GM19238 (cell line): ENCODE data around the gene VPS33A.
A peak's percentile ranks its signal among the peaks of the same experiment; 100 is the strongest.
"Not testable (repeated sequence)": the region's sequence is repeated elsewhere in the genome, so short reads cannot be mapped to it uniquely, and the experiment has no call there.

Source experiments
- DNase-seq: peaks from one replicate; pipeline ENCODE4 v3.0.0; 2011; ENCODE audit warnings: low spot score; ENCODE audit not compliant: insufficient read length

The VPS33A gene

DNA sequence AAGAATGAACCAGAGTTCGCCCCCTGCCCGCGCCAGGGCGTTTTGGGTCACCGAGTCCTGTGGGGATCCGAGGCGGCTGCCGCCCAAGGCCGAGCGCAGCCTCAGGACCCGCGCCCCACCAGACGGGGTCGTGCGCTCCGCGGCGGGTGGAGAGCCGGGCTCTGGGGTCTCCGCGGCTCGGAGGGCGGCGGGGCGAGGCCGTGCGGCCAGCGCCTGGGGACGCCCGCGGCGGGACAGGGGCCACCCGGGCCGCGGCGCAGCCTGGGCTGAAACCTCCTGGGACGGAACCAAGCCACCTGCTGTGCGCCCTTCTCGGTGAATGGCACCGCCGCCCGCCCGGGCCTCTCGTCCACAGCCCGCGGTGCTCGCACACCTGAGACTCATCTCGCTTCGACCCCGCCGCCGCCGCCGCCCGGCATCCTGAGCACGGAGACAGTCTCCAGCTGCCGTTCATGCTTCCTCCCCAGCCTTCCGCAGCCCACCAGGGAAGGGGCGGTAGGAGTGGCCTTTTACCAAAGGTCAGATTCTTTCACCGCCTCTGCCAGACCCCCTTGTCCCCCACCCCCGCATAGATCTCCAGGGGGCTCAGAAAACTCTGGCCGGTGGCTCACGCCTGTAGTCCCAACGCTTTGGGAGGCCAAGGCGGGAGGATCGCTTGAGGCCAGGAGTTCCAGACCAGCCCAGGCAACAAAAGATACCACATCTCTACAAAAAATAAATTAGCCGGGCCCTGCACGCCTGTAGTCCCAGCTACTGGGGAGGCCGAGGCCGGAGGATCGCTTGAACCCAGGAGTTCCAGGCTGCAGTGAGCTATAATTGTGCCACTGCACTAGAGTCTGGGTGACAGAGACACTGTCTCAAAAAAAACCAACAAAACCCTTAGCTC, 61.9 kb downstream of the VPS33A start:
- no peak for DNase-seq

- DNase-seq = peak; percentile 49
Measured at GRCh38 chr12:122203301-122204166, 62.8 kb downstream of the VPS33A start, which contains the start of gene B3GNT4. B3GNT4 (plus strand) TSS chr12:122203709; CDS start chr12:122204619, 910 bp downstream.

GRCh38 chr12:122202811-122203210, 63.5 kb downstream of the VPS33A start:
- not testable (repeated sequence) for DNase-seq

DNA sequence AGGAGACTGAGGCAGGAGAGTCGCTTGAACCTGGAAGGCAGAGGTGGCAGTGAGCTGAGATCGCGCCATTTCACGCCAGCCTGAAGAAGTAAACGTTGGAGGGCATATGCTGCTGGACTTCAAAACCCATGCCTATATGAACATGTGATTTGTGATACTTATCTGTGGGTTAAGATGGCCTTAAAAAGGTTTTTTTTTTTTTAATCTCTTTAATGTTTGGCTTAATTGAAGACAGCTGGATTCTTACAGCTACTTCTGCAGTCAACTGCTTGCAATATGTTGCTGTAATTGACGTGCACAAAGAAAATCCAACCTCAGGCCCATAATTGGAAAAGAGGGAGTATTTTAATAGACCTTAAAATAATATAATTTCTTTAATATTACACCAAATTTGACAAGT, 64.3 kb downstream of the VPS33A start:
- DNase-seq = no peak

- no peak for DNase-seq
Measured at GRCh38 chr12:122201381-122201780, 64.9 kb downstream of the VPS33A start.

DNA sequence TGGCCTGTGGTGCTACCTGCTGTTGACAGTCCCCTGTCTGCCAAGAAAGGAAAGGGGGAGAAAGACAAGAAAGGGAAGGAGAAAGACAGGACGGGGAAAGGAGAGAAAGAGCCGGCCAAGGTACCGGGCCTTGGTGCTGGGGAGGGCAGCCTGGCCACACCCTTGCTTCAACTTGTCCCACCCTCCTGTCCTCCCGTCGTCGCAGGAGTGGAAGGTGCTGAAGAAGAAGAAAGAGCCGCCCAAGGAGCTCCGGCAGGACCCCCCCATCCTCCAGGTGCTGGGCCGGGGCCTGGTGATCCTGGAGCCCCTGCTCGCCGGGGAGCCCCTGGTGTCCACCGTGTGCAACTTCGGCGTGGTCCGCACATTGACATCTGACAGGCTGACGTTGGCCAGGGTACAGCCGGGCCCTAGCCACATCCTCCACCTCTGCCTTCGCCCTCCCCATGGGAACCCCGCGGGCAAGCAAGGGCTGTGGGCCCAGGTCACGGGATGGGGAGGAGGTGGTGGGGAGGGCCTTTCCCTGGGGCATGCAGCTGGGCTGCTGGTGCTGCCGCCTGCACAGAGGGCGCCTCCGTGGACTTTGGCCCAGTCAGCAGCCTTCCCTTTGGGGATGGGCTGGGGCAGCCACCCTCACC, 65.6 kb downstream of the VPS33A start:
- no peak for DNase-seq

DNA sequence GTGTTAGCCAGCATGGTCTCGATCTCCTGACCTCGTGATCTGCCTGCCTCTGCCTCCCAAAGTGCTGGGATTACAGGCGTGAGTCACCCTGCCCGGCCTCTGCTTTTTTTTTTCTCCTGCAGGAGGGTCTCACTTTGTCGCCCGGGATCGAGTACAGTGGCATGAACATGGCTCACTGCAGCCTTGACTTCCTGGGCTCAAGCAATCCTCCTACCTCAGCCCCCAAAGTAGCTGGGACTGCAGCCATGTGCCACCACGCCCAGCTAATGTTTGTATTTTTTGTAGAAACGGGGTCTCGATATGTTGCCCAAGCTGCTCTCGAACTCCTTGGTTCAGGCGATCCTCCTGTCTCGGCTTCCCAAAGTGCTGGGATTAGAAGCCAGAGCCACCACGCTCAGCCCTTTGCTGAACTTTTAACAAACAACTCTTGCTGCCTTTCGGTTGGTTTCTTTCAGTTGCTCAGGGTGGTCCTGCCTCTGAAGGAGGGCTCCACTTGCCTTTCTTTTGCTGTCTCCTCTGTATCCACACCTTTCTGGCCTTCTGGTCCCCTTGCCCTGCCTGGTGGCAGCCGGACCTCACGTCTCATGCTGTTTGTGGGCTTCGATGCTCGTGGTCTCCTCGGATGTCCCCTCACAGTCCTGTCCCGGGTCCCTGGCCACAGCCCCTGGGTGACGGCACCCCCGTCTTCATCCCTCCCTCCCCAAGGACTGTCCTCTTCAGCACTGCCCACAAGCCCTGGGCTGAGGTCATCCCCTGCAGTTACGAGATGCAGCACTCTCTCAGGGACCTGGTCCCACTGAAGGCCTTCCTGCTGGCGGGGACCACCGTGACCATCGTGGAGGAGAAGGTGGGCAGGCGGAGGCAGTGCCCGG, 66.6 kb downstream of the VPS33A start:
- no peak for DNase-seq

DNA sequence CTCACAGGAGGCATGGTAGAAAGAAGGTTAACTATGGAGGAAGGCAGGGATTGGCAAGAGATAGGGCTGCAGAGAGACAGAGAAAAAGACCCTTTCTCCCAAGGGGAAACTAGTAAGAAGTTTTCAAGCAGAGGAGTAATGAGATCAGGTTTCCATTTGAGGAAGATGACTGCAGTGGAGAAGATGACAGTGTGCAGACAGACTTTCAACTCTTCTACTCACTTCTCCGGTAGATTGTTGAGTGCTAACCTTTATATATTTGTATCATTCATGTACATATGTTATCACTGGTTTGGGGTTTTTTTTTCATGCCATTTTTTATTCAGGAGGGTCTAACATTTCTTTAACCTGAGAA, 68.7 kb downstream of the VPS33A start:
- no peak for DNase-seq

GRCh38 chr12:122195405-122195804, 70.9 kb downstream of the VPS33A start:
- DNase-seq = no peak

- DNase-seq = no peak
Measured at GRCh38 chr12:122194804-122195203, 71.5 kb downstream of the VPS33A start.

DNA sequence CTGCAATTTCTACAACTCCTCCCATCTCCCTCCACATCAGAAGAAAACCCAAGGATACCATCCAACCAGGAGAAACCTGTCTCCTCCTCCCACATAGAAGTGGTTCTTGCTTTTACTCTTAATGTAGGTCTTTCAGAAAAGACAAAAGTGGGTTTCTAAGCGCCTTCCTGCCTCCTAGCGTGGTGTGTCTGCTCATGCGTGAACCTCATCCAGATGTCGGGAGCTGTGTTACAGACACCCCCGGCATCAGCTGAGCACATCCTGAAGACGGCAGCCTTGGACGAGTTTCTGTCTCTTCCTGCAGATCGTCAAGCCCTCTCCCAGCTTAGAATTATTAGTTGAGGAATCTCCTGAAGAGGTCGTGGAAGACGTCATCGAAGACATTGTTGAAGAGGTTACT, 73.9 kb downstream of the VPS33A start:
- no peak for DNase-seq

DNA sequence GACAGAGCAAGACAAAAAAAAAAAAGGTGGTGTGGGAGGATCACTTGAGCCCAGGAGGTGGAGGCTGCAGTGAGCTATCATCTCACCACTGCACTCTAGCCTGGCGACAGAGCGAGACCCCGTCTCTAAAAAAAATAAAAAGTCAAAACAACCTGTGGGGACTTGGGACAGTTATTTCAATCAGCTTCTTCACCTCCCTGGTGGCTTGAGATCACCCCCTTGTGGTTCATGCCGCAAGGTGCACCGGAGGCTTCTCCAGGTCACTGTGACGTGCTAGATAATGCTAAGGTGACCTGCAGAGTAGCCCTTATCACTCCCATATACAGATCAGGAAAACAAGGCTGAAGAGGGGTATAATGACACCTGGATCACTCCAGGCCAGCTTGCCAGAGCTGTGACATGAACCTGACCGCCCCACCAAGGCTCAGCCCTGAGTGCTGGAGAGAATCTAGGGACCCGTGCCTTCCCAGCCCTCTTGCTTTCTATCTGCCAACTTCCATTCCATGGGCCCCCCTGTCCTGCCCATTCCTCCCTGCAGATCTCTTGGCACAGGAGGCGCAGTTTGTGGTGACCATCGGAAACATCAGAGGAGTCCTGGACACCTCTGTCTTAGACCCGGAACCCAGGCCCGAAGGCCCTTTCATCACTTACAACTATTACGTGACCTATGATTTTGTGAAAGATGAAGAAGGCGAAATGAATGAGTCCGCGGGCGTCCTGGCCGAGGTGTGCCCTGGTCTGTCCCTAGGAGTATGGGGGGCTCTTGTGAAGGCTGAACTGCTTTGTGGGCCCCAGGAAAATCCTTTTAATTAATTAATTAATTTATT, 75.2 kb downstream of the VPS33A start:
- peak; percentile 77 for DNase-seq

GRCh38 chr12:122189626-122190475, 76.4 kb downstream of the VPS33A start:
- DNase-seq = no peak

DNA sequence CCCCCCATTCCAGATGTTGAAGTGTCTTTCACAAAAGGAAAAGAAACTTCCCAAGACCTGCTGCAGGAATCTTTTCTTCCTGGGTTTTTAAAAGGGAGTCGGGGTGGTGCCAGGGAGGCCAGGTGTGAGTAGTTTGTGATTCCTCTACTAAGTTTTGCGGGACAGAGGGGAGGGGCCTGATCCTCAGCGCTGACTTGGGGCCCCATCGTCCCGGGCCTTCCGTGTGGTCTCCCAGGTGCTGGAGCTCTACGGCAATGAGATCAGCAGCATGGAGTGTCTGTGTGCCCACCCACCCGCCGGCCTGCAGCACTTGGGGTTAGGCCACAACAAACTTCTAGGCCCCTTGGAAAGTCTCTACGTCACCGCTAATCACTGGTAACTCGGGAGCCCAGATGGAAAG, 78.8 kb downstream of the VPS33A start:
- DNase-seq = no peak

- DNase-seq = no peak
Measured at GRCh38 chr12:122185494-122186082, 80.7 kb downstream of the VPS33A start.

- no peak for DNase-seq
Measured at GRCh38 chr12:122185079-122185478, 81.2 kb downstream of the VPS33A start.

- no peak for DNase-seq
Measured at GRCh38 chr12:122184517-122184916, 81.8 kb downstream of the VPS33A start.

DNA sequence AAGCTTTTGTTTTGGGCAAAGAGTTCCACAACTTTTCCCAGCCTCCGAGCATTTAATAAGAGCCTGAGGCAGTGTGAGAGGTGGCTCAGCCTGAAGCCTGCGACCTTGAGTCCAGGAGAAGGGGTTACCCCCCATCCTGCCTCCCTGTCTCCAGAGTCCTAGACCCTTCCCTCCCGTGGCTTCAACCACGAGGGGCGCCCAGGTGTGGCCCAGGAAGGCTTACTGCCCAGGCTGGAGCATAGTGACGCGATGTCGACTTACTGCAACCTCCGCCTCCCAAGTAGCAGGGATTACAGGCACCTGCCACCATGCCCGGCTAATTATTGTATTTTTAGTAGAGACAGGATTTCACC, 82.7 kb downstream of the VPS33A start:
- no peak for DNase-seq
